ENCODE results near the gene FRA10AC1.

GRCh38 chr10:93657757-93658156 is 44.6 kb downstream of the FRA10AC1 start:
- TF ChIP-seq YY1 (IDR thresholded peaks at IDR 0.05; ENCODE audit: insufficient read depth, insufficient read length) (no peak), SUZ12 (IDR thresholded peaks at IDR 0.05; ENCODE audit: extremely low read depth, insufficient read depth, insufficient read length) (no peak), ZNF274 (IDR thresholded peaks at IDR 0.05; ENCODE audit: low read depth, low read length) (no peak)

Data from NT2/D1 (cell line).